Natural killer cell (primary cell): ENCODE measurements around the gene FILIP1L. TPM values are rescaled to one million over a fixed set of nuclear protein-coding genes. Genes with fewer than 3 reads are reported as not detected.

Source experiments
- ATAC-seq, 3 donors: fragments of 150-1000 bp in 2 of 3; fragments of 200-7000 bp in 1 of 3; cut with Tn5 transposase; 1 replicate in 1 of 3; 2 replicates in 2 of 3; pipeline ENCODE4 v1.10.0; 2021; ENCODE audit warnings: mild to moderate bottlenecking in 2 of 3, moderate library complexity in 2 of 3
- DNase-seq, 2 donors: peaks; one replicate each; pipeline versions ENCODE4 v3.0.0 to v3.0.0-alpha.2; 2013 to 2021; ENCODE audit warnings: mixed read lengths in 1 of 2
- H3K27ac ChIP-seq: one replicate; pipeline ENCODE4 v1.5.1; 2013; ENCODE audit warnings: mild to moderate bottlenecking, low read length
- H3K27me3 ChIP-seq: one replicate; pipeline ENCODE4 v1.6.1; 2013; ENCODE audit warnings: low read length; ENCODE audit not compliant: control insufficient read depth, insufficient read depth
- H3K36me3 ChIP-seq: one replicate; pipeline ENCODE4 v1.6.1; 2013; ENCODE audit warnings: low read length; ENCODE audit not compliant: control insufficient read depth, insufficient read depth
- H3K4me1 ChIP-seq: one replicate; pipeline ENCODE4 v1.6.1; 2013; ENCODE audit warnings: low read length; ENCODE audit not compliant: control insufficient read depth, insufficient read depth
- H3K4me3 ChIP-seq: one replicate; pipeline ENCODE4 v1.5.1; 2013; ENCODE audit warnings: low read length
- H3K9me3 ChIP-seq: one replicate; pipeline ENCODE4 v1.6.1; 2013; ENCODE audit warnings: low read length; ENCODE audit not compliant: control insufficient read depth, insufficient read depth
- H3K27ac Mint-ChIP-seq, 2 donors: one replicate each; pipeline ENCODE4 v1.8.0; 2022; ENCODE audit warnings: mild to moderate bottlenecking in 2 of 2, mixed read lengths in 2 of 2, moderate library complexity in 1 of 2
- H3K27me3 Mint-ChIP-seq, 2 donors: one replicate each; pipeline ENCODE4 v1.8.0; 2022; ENCODE audit warnings: low read depth in 2 of 2, mixed read lengths in 2 of 2
- H3K36me3 Mint-ChIP-seq: one replicate; pipeline ENCODE4 v1.8.0; 2022; ENCODE audit warnings: mixed read lengths
- H3K4me1 Mint-ChIP-seq, 2 donors: one replicate each; pipeline ENCODE4 v1.8.0; 2022; ENCODE audit warnings: mixed read lengths in 2 of 2
- H3K4me3 Mint-ChIP-seq: one replicate; pipeline ENCODE4 v1.8.0; 2022; ENCODE audit warnings: mild to moderate bottlenecking, moderate library complexity, mixed read lengths
- H3K9me3 Mint-ChIP-seq, 2 donors: one replicate each; pipeline ENCODE4 v1.8.0; 2022; ENCODE audit warnings: mixed read lengths in 2 of 2
- CTCF ChIP-seq: fragments of 200-600 bp; IDR thresholded peaks from one replicate; pipeline ENCODE4 v1.8.0; 2022; ENCODE audit warnings: antibody characterized with exemption
- WGBS: methylation state at CpG from one replicate; pipeline ENCODE4 v1.1.7; 2013; ENCODE audit warnings: missing lambda C conversion rate; ENCODE audit not compliant: insufficient coverage; 5-methylcytosine and 5-hydroxymethylcytosine counted together
- intact Hi-C: fragments of 100-400 bp; cut with micrococcal nuclease; formaldehyde crosslinking; loops from one replicate; pipeline ENCODE4 v1.14.2; 2022
- total RNA-seq, 4 donors: library from RNA; stranded (reverse); fragments of 120-200 nt in 1 of 4; gene quantifications; one replicate each; pipeline versions ENCODE4 v1.2.3 to v1.2.4, GENCODE V29; 2013 to 2022

The FILIP1L gene
- total RNA-seq, 3 donors from 2014 or later (not counting 1 experiment from before 2014, with no cell fraction given): 0.12 TPM; not detected in 2

DNA sequence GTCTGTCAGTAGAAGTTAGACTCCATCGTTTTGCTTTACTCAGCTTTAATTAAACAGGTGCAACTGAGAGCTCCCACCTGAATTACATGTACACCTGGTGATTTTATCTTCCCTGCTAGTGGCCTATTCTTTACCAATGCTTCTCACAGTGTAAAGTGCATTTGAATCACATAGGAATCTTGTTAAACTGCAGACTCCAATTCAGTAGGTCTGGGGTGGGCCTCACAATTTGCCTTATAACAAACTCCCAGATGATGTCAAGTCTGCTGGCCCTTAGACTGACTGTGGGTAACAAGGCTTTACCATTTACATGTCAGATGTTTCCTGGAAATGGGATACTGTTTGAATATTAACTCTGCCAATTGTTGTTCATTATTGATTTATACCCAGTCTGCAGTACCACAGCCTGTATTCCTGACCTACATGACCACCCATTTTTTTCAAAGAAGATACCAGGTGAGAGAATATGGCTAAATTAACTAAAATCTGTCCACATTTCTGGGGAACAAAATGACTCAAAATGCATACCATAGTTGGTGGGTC, 259.5 kb downstream of the FILIP1L start:
- DNase-seq (no peak), ATAC-seq (no peak)
- H3K9me3 Mint-ChIP-seq: no peaks in the 10 kb centered on the region
- TF ChIP-seq CTCF: no peak
- H3K9me3 ChIP-seq: no peaks in the 10 kb centered on the region
- H3K36me3 Mint-ChIP-seq: no peaks in the 10 kb centered on the region
- no peaks in the 10 kb centered on the region for H3K27me3 Mint-ChIP-seq
- H3K27ac ChIP-seq: no peak overlapping the region
- no peaks in the 10 kb centered on the region for H3K36me3 ChIP-seq
- intact Hi-C loops: no loop called here
- WGBS: 67% methylated on average over 1 of the region's 1 CpG
- H3K4me1 Mint-ChIP-seq: no peaks in the 10 kb centered on the region
- H3K27me3 ChIP-seq: no peaks in the 10 kb centered on the region
- no peak overlapping the region for H3K27ac Mint-ChIP-seq
- H3K4me3 ChIP-seq: no peak overlapping the region
- no peaks in the 10 kb centered on the region for H3K4me1 ChIP-seq
- no peak overlapping the region for H3K4me3 Mint-ChIP-seq

GRCh38 chr3:99852851-99853250, 261.4 kb downstream of the FILIP1L start:
- no peak for ATAC-seq
- WGBS: 87% methylated on average over 1 of the region's 1 CpG

DNA sequence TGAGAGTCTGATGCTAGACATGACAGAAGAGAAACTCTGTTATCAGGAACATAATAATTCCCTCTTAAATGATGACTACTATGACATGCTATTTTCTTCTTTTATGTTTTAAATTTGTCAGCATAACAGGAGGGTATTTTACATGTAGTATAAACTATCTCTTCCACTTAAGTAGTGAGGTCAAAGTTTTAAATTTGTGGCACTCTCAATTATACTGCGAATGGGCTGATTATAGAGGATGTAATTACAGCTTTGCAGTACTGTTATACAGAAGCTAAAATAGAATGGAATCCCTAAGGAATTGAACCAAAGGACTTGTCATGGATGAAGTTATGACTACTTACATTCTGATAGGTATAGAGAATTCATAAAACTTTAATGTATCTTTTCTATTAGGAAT, 262.3 kb downstream of the FILIP1L start:
- H3K4me1 Mint-ChIP-seq: no peaks in the 10 kb centered on the region
- no peak overlapping the region for H3K27ac ChIP-seq
- H3K27me3 ChIP-seq: no peaks in the 10 kb centered on the region
- no peaks in the 10 kb centered on the region for H3K9me3 Mint-ChIP-seq
- H3K27me3 Mint-ChIP-seq: no peaks in the 10 kb centered on the region
- no peaks in the 10 kb centered on the region for H3K9me3 ChIP-seq
- ATAC-seq: no peak
- 89% methylated on average over 1 of the region's 1 CpG for WGBS
- H3K27ac Mint-ChIP-seq: no peak overlapping the region
- no peak overlapping the region for H3K4me3 Mint-ChIP-seq
- H3K4me3 ChIP-seq: no peak overlapping the region
- DNase-seq: no peak
- intact Hi-C loops: no loop called here
- H3K36me3 Mint-ChIP-seq: no peaks in the 10 kb centered on the region
- H3K36me3 ChIP-seq: no peaks in the 10 kb centered on the region
- no peak for TF ChIP-seq CTCF
- no peaks in the 10 kb centered on the region for H3K4me1 ChIP-seq

More at GRCh38 chr3:99852851-99853250, 261.4 kb downstream of the FILIP1L start:
- no peaks in the 10 kb centered on the region for H3K27me3 ChIP-seq
- Mint-ChIP-seq H3K36me3 (no peaks in the 10 kb centered on the region), H3K27ac (no peak overlapping the region), H3K4me1 (no peaks in the 10 kb centered on the region), H3K27me3 (no peaks in the 10 kb centered on the region), H3K9me3 (no peaks in the 10 kb centered on the region), H3K4me3 (no peak overlapping the region)
- no peaks in the 10 kb centered on the region for H3K36me3 ChIP-seq
- no peak overlapping the region for H3K4me3 ChIP-seq
- H3K4me1 ChIP-seq: no peaks in the 10 kb centered on the region
- TF ChIP-seq CTCF: no peak
- no peaks in the 10 kb centered on the region for H3K9me3 ChIP-seq
- H3K27ac ChIP-seq: no peak overlapping the region
- DNase-seq: no peak
- intact Hi-C loops: no loop called here

DNA sequence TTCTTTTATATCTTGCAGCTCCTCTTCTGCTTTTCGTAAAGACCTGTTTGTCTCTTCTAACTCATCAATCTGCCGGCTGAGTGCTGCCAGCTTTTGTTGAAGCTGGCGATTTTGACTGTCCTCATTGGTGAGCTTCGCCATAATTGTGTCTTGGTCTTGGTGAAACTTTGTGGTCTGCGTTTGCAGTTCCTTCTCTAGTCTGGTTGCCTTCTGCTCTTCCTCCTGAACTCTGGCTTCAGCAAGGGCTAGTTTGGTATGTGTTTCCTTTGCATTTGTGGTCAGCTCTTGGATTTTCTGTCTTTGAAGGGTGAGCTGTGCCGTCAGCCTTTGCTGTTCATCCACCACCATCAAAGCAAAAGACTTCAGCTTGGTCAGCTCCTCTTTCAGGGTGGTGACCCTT, 263.7 kb downstream of the FILIP1L start:
- H3K27ac ChIP-seq: no peak overlapping the region
- H3K36me3 ChIP-seq: no peaks in the 10 kb centered on the region
- Mint-ChIP-seq H3K36me3 (no peaks in the 10 kb centered on the region), H3K27ac (no peak overlapping the region), H3K27me3 (no peaks in the 10 kb centered on the region), H3K9me3 (no peaks in the 10 kb centered on the region), H3K4me1 (no peaks in the 10 kb centered on the region), H3K4me3 (no peak overlapping the region)
- H3K4me1 ChIP-seq: no peaks in the 10 kb centered on the region
- DNase-seq (no peak), ATAC-seq (no peak)
- no peak overlapping the region for H3K4me3 ChIP-seq
- WGBS: 54% methylated on average over 6 of the region's 6 CpGs
- no peaks in the 10 kb centered on the region for H3K27me3 ChIP-seq
- no peak for TF ChIP-seq CTCF
- intact Hi-C loops: no loop called here
- H3K9me3 ChIP-seq: no peaks in the 10 kb centered on the region
